Choroid plexus epithelial cell (primary cell): ENCODE measurements around the gene EPN1.

ENCODE experiments used
- DNase-seq: peaks from one replicate; pipeline ENCODE4 v3.0.0-alpha.2; 2010; ENCODE audit warnings: low read depth
- H3K4me3 ChIP-seq: 2 replicates; pipeline ENCODE4 v1.5.1; 2011; ENCODE audit warnings: low read depth, mild to moderate bottlenecking, control low read depth, low read length, moderate library complexity
- CTCF ChIP-seq: conservative IDR thresholded peaks from 2 replicates; pipeline ENCODE4 v1.5.1; 2011; ENCODE audit warnings: low read depth, mild to moderate bottlenecking, control low read depth, inconsistent platforms, low read length, moderate library complexity

Gene EPN1

GRCh38 chr19:55695511-55696290 is 20.7 kb downstream of the EPN1 start:
- no peak overlapping the region for H3K4me3 ChIP-seq
- DNase-seq: no peak
- TF ChIP-seq CTCF: no peak

GRCh38 chr19:55696301-55697068 is 21.5 kb downstream of the EPN1 start:
- DNase-seq: no peak
- no peak for TF ChIP-seq CTCF
- H3K4me3 ChIP-seq: no peak overlapping the region

GRCh38 chr19:55697069-55697440 is 22.0 kb downstream of the EPN1 start:
- no peak overlapping the region for H3K4me3 ChIP-seq
- TF ChIP-seq CTCF: no peak
- DNase-seq: no peak

GRCh38 chr19:55697698-55698097 is 22.7 kb downstream of the EPN1 start:
- no peak overlapping the region for H3K4me3 ChIP-seq
- no peak for TF ChIP-seq CTCF
- no peak for DNase-seq

GRCh38 chr19:55698256-55698655 is 23.2 kb downstream of the EPN1 start:
- no peak for DNase-seq
- no peak overlapping the region for H3K4me3 ChIP-seq
- no peak for TF ChIP-seq CTCF

- TF ChIP-seq CTCF: no peak
- no peak for DNase-seq
- no peak overlapping the region for H3K4me3 ChIP-seq
Measured at GRCh38 chr19:55699221-55699620, 24.2 kb downstream of the EPN1 start.
